ENCODE results near the gene EHMT1.
"Not testable (repeated sequence)": the region's sequence is repeated elsewhere in the genome, so short reads cannot be mapped to it uniquely, and the experiment has no call there.

Gene EHMT1

GRCh38 chr9:137791947-137792346, 173.1 kb downstream of the EHMT1 start:
- no peak for DNase-seq

- DNase-seq: no peak
These were observed 174.5 kb downstream of the EHMT1 start for GRCh38 chr9:137793196-137793841.

- DNase-seq: no peak
These were observed 176.4 kb downstream of the EHMT1 start for GRCh38 chr9:137795156-137795666.

GRCh38 chr9:137797206-137798120, 178.7 kb downstream of the EHMT1 start:
- no peak for DNase-seq

GRCh38 chr9:137798142-137798541, 179.3 kb downstream of the EHMT1 start:
- no peak for DNase-seq

- DNase-seq: no peak
These were observed 180.3 kb downstream of the EHMT1 start for GRCh38 chr9:137798901-137799629.

- no peak for DNase-seq
These were observed 180.8 kb downstream of the EHMT1 start for GRCh38 chr9:137799630-137799983.

- DNase-seq: no peak
These were observed 181.6 kb downstream of the EHMT1 start for GRCh38 chr9:137800196-137801022.

GRCh38 chr9:137801023-137801319, 182.2 kb downstream of the EHMT1 start:
- no peak for DNase-seq

- DNase-seq: no peak
These were observed 183.2 kb downstream of the EHMT1 start for GRCh38 chr9:137802021-137802420.

GRCh38 chr9:137802521-137803243, 183.9 kb downstream of the EHMT1 start:
- DNase-seq: no peak

GRCh38 chr9:137804908-137805630, 186.3 kb downstream of the EHMT1 start:
- no peak for DNase-seq

- DNase-seq: no peak
These were observed 189.2 kb downstream of the EHMT1 start for GRCh38 chr9:137807721-137808703.

GRCh38 chr9:137809040-137809576, 190.3 kb downstream of the EHMT1 start:
- DNase-seq: no peak

GRCh38 chr9:137809726-137810450, 191.1 kb downstream of the EHMT1 start:
- DNase-seq: not testable (repeated sequence)

- no peak for DNase-seq
These were observed 192.6 kb downstream of the EHMT1 start for GRCh38 chr9:137811283-137811870.

- DNase-seq: no peak
These were observed 193.7 kb downstream of the EHMT1 start for GRCh38 chr9:137812356-137813023.

- no peak for DNase-seq
These were observed 194.4 kb downstream of the EHMT1 start for GRCh38 chr9:137813167-137813566.
